ENCODE data around the gene MEIOSIN. TPM values are rescaled to one million over a fixed set of nuclear protein-coding genes. Genes with fewer than 3 reads are reported as not detected.

MEIOSIN gene
- total RNA-seq, 2 experiments from 2014 or later = not detected

- H3K9me3 ChIP-seq (ENCODE audit: low read length) = no peaks in the 10 kb centered on the region
- H3K4me2 ChIP-seq (ENCODE audit: low read length) = no peak overlapping the region
- H3K4me1 ChIP-seq (ENCODE audit: insufficient read depth, low read length, poor library complexity, severe bottlenecking) = peaks cover 33% of the 10 kb centered on the region
- ChIA-PET CTCF (ENCODE audit: unreplicated experiment) (no interaction called here), POLR2A (no interaction called here)
- H3K79me2 ChIP-seq (ENCODE audit: insufficient read depth, low read depth, low read length) = no peaks in the 10 kb centered on the region
- TF ChIP-seq CTCF (conservative IDR thresholded peaks at IDR 0.05; ENCODE audit: low read length) = no peak
- TF ChIP-seq EZH2phosphoT487 (IDR thresholded peaks at IDR 0.05; ENCODE audit: borderline replicate concordance, low read depth, low read length) = no peak
- H2AFZ ChIP-seq (ENCODE audit: low read length) = no peak overlapping the region
- H3K27ac ChIP-seq (ENCODE audit: low read depth, low read length, poor library complexity, severe bottlenecking) = no peak overlapping the region
- BruUV-seq (replicated peaks) = no TSS peak
- peaks cover 5% of the 10 kb centered on the region; the same call in 1 of the 2 replicates for H3K36me3 ChIP-seq (ENCODE audit: insufficient read depth, low read length)
- intact Hi-C loops (cut with micrococcal nuclease; ENCODE audit: unreplicated experiment) = loop anchor here (5.0 kb wide), 1 partner anchor 80 kb away; the partner anchor contains the start of genes QPCTL and SNRPD2
- no peaks in the 10 kb centered on the region for H3K9me2 ChIP-seq (ENCODE audit: insufficient read depth, low read length)
- no peaks in the 10 kb centered on the region for H4K20me1 ChIP-seq (ENCODE audit: insufficient read depth, low read length)
- no peak overlapping the region for H3K4me3 ChIP-seq (ENCODE audit: low read depth, low read length, poor library complexity, severe bottlenecking)
- DNase-seq (ENCODE audit: low spot score) = no peak
Observed at GRCh38 chr19:45772130-45772840, 39.0 kb downstream of the MEIOSIN start.

- Histone ChIP-seq H3K4me1 (ENCODE audit: insufficient read depth, low read length, poor library complexity, severe bottlenecking) (peaks cover 30% of the 10 kb centered on the region), H3K4me2 (ENCODE audit: low read length) (0 out of 2 replicates have a peak overlapping the region, but pooled peaks have one; percentile 3), H3K27ac (ENCODE audit: low read depth, low read length, poor library complexity, severe bottlenecking) (peak overlapping the region; percentile 26), H4K20me1 (ENCODE audit: insufficient read depth, low read length) (no peaks in the 10 kb centered on the region), H3K36me3 (ENCODE audit: insufficient read depth, low read length) (peaks cover 7% of the 10 kb centered on the region; the same call in 1 of the 2 replicates), H3K4me3 (ENCODE audit: low read depth, low read length, poor library complexity, severe bottlenecking) (no peak overlapping the region), H3K9me2 (ENCODE audit: insufficient read depth, low read length) (no peaks in the 10 kb centered on the region), H3K9me3 (ENCODE audit: low read length) (no peaks in the 10 kb centered on the region), H2AFZ (ENCODE audit: low read length) (no peak overlapping the region), H3K79me2 (ENCODE audit: insufficient read depth, low read depth, low read length) (no peaks in the 10 kb centered on the region)
- ChIA-PET CTCF (ENCODE audit: unreplicated experiment) (no interaction called here), POLR2A (no interaction called here)
- BruUV-seq (replicated peaks) = no TSS peak
- DNase-seq (ENCODE audit: low spot score) = no peak
- TF ChIP-seq EZH2phosphoT487 (IDR thresholded peaks at IDR 0.05; ENCODE audit: borderline replicate concordance, low read depth, low read length) = no peak
- no peak for TF ChIP-seq CTCF (conservative IDR thresholded peaks at IDR 0.05; ENCODE audit: low read length)
- intact Hi-C loops (cut with micrococcal nuclease; ENCODE audit: unreplicated experiment) = loop anchor here (5.0 kb wide), 1 partner anchor 81 kb away; the partner anchor contains the start of genes QPCTL and SNRPD2
Observed at GRCh38 chr19:45772912-45773311, 39.7 kb downstream of the MEIOSIN start.

GRCh38 chr19:45773384-45773783 lies 40.1 kb downstream of the MEIOSIN start:
- Histone ChIP-seq H3K9me2 (ENCODE audit: insufficient read depth, low read length) (no peaks in the 10 kb centered on the region), H3K4me3 (ENCODE audit: low read depth, low read length, poor library complexity, severe bottlenecking) (no peak overlapping the region), H3K27ac (ENCODE audit: low read depth, low read length, poor library complexity, severe bottlenecking) (peak overlapping the region; percentile 26), H3K9me3 (ENCODE audit: low read length) (no peaks in the 10 kb centered on the region), H3K4me2 (ENCODE audit: low read length) (0 out of 2 replicates have a peak overlapping the region, but pooled peaks have one; percentile 3), H4K20me1 (ENCODE audit: insufficient read depth, low read length) (no peaks in the 10 kb centered on the region), H3K36me3 (ENCODE audit: insufficient read depth, low read length) (peaks cover 7% of the 10 kb centered on the region; the same call in 1 of the 2 replicates), H3K4me1 (ENCODE audit: insufficient read depth, low read length, poor library complexity, severe bottlenecking) (peaks cover 26% of the 10 kb centered on the region), H2AFZ (ENCODE audit: low read length) (no peak overlapping the region), H3K79me2 (ENCODE audit: insufficient read depth, low read depth, low read length) (no peaks in the 10 kb centered on the region)
- no TSS peak for BruUV-seq (replicated peaks)
- CTCF ChIA-PET (ENCODE audit: unreplicated experiment) = no interaction called here
- TF ChIP-seq EZH2phosphoT487 (IDR thresholded peaks at IDR 0.05; ENCODE audit: borderline replicate concordance, low read depth, low read length) = no peak
- TF ChIP-seq CTCF (conservative IDR thresholded peaks at IDR 0.05; ENCODE audit: low read length) = 0 out of 2 replicates have a peak, but pooled peaks have one; percentile 24
- DNase-seq (ENCODE audit: low spot score) = peak; percentile 54
- intact Hi-C loops (cut with micrococcal nuclease; ENCODE audit: unreplicated experiment) = loop anchor here (5.0 kb wide), 1 partner anchor 81 kb away; the partner anchor contains the start of genes QPCTL and SNRPD2
- POLR2A ChIA-PET = interaction anchor here (0.6 kb wide), 1 partner anchor 26 kb away, joined by 4 read pairs; no protein-coding TSS in a partner anchor

Data from OCI-LY7 (cell line).